HG03159 (cell line): Measurements from ENCODE around the gene SKI.

Source experiments
- ATAC-seq: cut with Tn5 transposase; IDR thresholded peaks from one replicate; pipeline ENCODE4 v1.9.1; 2021; ENCODE audit warnings: mild to moderate bottlenecking, moderate library complexity; ENCODE audit not compliant: unreplicated experiment

SKI gene

GRCh38 chr1:2229037-2229864, 1.1 kb downstream of the SKI start:
- ATAC-seq: no peak

GRCh38 chr1:2229911-2230731, 2.0 kb downstream of the SKI start:
- no peak for ATAC-seq

GRCh38 chr1:2230781-2231531, 2.8 kb downstream of the SKI start:
- ATAC-seq: no peak

- ATAC-seq: no peak
Measured at GRCh38 chr1:2231532-2232254, 3.6 kb downstream of the SKI start.

GRCh38 chr1:2232255-2232915, 4.3 kb downstream of the SKI start:
- no peak for ATAC-seq

- ATAC-seq: no peak
Measured at GRCh38 chr1:2232916-2233438, 4.9 kb downstream of the SKI start.

- ATAC-seq: no peak
Measured at GRCh38 chr1:2233468-2233867, 5.3 kb downstream of the SKI start.

GRCh38 chr1:2233997-2234761, 6.1 kb downstream of the SKI start:
- ATAC-seq: no peak

- ATAC-seq: no peak
Measured at GRCh38 chr1:2234762-2235113, 6.6 kb downstream of the SKI start.

GRCh38 chr1:2235300-2235998, 7.3 kb downstream of the SKI start:
- ATAC-seq: no peak

- no peak for ATAC-seq
Measured at GRCh38 chr1:2236695-2237677, 8.9 kb downstream of the SKI start.

- ATAC-seq: no peak
Measured at GRCh38 chr1:2237773-2238172, 9.7 kb downstream of the SKI start.

- no peak for ATAC-seq
Measured at GRCh38 chr1:2238361-2239012, 10.4 kb downstream of the SKI start.

GRCh38 chr1:2239013-2239370, 10.9 kb downstream of the SKI start:
- ATAC-seq: no peak

- ATAC-seq: no peak
Measured at GRCh38 chr1:2239384-2239985, 11.4 kb downstream of the SKI start.

GRCh38 chr1:2240270-2241156, 12.4 kb downstream of the SKI start:
- no peak for ATAC-seq
